Measurements from ENCODE around the gene ZEB2.

The ZEB2 gene

GRCh38 chr2:144493027-144493809, 26.7 kb downstream of the ZEB2 start:
- no peak for DNase-seq

- no peak for DNase-seq
Observed at GRCh38 chr2:144490857-144491256, 29.1 kb downstream of the ZEB2 start.

GRCh38 chr2:144490017-144490416, 29.9 kb downstream of the ZEB2 start:
- no peak for DNase-seq

GRCh38 chr2:144489315-144489916, 30.5 kb downstream of the ZEB2 start:
- no peak for DNase-seq

GRCh38 chr2:144484201-144484948, 35.5 kb downstream of the ZEB2 start:
- DNase-seq: no peak

GRCh38 chr2:144481666-144482065, 38.3 kb downstream of the ZEB2 start:
- no peak for DNase-seq

GRCh38 chr2:144481109-144481508, 38.8 kb downstream of the ZEB2 start:
- DNase-seq: no peak

- peak; percentile 53 for DNase-seq
Observed at GRCh38 chr2:144480285-144480684, 39.6 kb downstream of the ZEB2 start.

- no peak for DNase-seq
Observed at GRCh38 chr2:144479659-144480058, 40.3 kb downstream of the ZEB2 start.

- DNase-seq: peak; percentile 73
Observed at GRCh38 chr2:144479138-144479537, 40.8 kb downstream of the ZEB2 start.

GRCh38 chr2:144477957-144478311, 42.0 kb downstream of the ZEB2 start:
- DNase-seq: no peak

GRCh38 chr2:144477281-144477956, 42.5 kb downstream of the ZEB2 start:
- DNase-seq: peak; percentile 63

- no peak for DNase-seq
Observed at GRCh38 chr2:144476682-144477081, 43.2 kb downstream of the ZEB2 start.

GRCh38 chr2:144475569-144476275, 44.2 kb downstream of the ZEB2 start:
- no peak for DNase-seq

GRCh38 chr2:144475044-144475443, 44.9 kb downstream of the ZEB2 start:
- DNase-seq: no peak

- no peak for DNase-seq
Observed at GRCh38 chr2:144474017-144474416, 45.9 kb downstream of the ZEB2 start.

- no peak for DNase-seq
Observed at GRCh38 chr2:144472911-144473310, 47.0 kb downstream of the ZEB2 start.

GRCh38 chr2:144472046-144472412, 47.9 kb downstream of the ZEB2 start:
- DNase-seq: no peak

GRCh38 chr2:144471305-144472045, 48.4 kb downstream of the ZEB2 start:
- DNase-seq: no peak

GRCh38 chr2:144470816-144471215, 49.1 kb downstream of the ZEB2 start:
- no peak for DNase-seq

- DNase-seq: no peak
Observed at GRCh38 chr2:144470334-144470733, 49.6 kb downstream of the ZEB2 start.

- no peak for DNase-seq
Observed at GRCh38 chr2:144469798-144470197, 50.1 kb downstream of the ZEB2 start.
